ENCODE data around the gene LRRC49. TPM values are rescaled to one million over a fixed set of nuclear protein-coding genes. Genes with fewer than 3 reads are reported as not detected.
"Not testable (repeated sequence)": the region's sequence is repeated elsewhere in the genome, so short reads cannot be mapped to it uniquely, and the experiment has no call there.

Gene LRRC49
- total RNA-seq, 2 donors from 2014 or later: 5.2 to 6.9 TPM

- no peak overlapping the region for H3K27ac Mint-ChIP-seq
- H3K4me1 Mint-ChIP-seq: no peaks in the 10 kb centered on the region
- H3K36me3 Mint-ChIP-seq (ENCODE audit: low read depth): no peaks in the 10 kb centered on the region
Observed at GRCh38 chr15:71044006-71044405, 151.4 kb downstream of the LRRC49 start.

GRCh38 chr15:71046146-71046545 lies 153.5 kb downstream of the LRRC49 start:
- H3K27me3 Mint-ChIP-seq; H3K4me3 Mint-ChIP-seq; H3K4me1 Mint-ChIP-seq; H3K9me3 ChIP-seq (ENCODE audit: control insufficient read depth, low read length, poor library complexity, severe bottlenecking); H3K27ac Mint-ChIP-seq; ATAC-seq; H3K36me3 Mint-ChIP-seq (ENCODE audit: low read depth); DNase-seq: not testable (repeated sequence)

More at GRCh38 chr15:71044006-71044405, 151.4 kb downstream of the LRRC49 start:
- no peak overlapping the region for H3K4me3 Mint-ChIP-seq
- no peaks in the 10 kb centered on the region for H3K27me3 Mint-ChIP-seq
- DNase-seq: no peak
- no peaks in the 10 kb centered on the region for H3K9me3 ChIP-seq (ENCODE audit: control insufficient read depth, low read length, poor library complexity, severe bottlenecking)
- no peak for ATAC-seq

DNA sequence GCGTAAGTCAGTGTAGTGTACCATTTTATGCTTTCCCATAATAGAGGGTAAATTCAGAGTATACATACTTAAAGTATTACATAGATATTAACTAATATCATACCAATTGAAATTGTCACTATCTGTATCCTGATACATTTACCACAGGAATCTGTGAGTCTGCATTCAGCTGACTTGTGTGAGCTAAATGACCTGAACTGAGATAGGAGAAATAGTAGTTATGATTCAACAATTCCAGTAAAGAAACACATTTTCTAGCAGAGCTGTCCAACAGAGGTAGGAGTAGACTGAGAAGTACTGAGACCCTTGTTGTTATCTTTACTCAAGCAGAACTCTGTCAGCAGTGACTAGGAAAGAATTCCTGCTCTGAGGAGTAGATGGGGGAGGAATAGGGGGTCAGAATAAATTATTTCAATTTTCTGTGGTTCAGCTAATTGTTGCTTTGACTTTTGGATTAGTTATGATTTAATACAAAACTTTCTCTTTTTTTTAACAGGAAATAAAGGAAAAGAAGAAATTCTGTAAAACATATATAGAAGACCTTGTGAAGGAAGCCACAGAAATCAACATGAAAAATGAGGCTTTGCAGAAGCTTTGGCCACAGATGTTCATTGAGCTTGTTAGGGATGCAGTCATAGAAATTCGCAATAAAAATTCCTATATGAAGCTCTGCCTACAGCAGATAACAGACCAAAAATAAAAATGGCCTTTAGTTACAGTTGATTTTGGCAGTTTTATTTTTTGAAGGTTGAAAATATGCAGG lies 156.5 kb downstream of the LRRC49 start:
- no peak for DNase-seq
- Mint-ChIP-seq H3K36me3 (ENCODE audit: low read depth) (no peaks in the 10 kb centered on the region), H3K4me1 (no peaks in the 10 kb centered on the region), H3K27ac (no peak overlapping the region), H3K27me3 (peaks cover 4% of the 10 kb centered on the region), H3K4me3 (no peak overlapping the region)
- no peaks in the 10 kb centered on the region for H3K9me3 ChIP-seq (ENCODE audit: control insufficient read depth, low read length, poor library complexity, severe bottlenecking)
- no peak for ATAC-seq

- Mint-ChIP-seq H3K36me3 (ENCODE audit: low read depth) (no peaks in the 10 kb centered on the region), H3K4me1 (no peaks in the 10 kb centered on the region), H3K27me3 (peaks cover 4% of the 10 kb centered on the region), H3K27ac (no peak overlapping the region), H3K4me3 (no peak overlapping the region)
- H3K9me3 ChIP-seq (ENCODE audit: control insufficient read depth, low read length, poor library complexity, severe bottlenecking): no peaks in the 10 kb centered on the region
- DNase-seq: no peak
- no peak for ATAC-seq
Observed at GRCh38 chr15:71049706-71050422, 157.2 kb downstream of the LRRC49 start.

GRCh38 chr15:71050461-71050860 lies 157.8 kb downstream of the LRRC49 start:
- DNase-seq (no peak), ATAC-seq (no peak)
- H3K27me3 Mint-ChIP-seq: peaks cover 4% of the 10 kb centered on the region
- H3K4me1 Mint-ChIP-seq: no peaks in the 10 kb centered on the region
- H3K9me3 ChIP-seq (ENCODE audit: control insufficient read depth, low read length, poor library complexity, severe bottlenecking): no peaks in the 10 kb centered on the region
- no peaks in the 10 kb centered on the region for H3K36me3 Mint-ChIP-seq (ENCODE audit: low read depth)
- H3K27ac Mint-ChIP-seq: no peak overlapping the region
- no peak overlapping the region for H3K4me3 Mint-ChIP-seq

DNA sequence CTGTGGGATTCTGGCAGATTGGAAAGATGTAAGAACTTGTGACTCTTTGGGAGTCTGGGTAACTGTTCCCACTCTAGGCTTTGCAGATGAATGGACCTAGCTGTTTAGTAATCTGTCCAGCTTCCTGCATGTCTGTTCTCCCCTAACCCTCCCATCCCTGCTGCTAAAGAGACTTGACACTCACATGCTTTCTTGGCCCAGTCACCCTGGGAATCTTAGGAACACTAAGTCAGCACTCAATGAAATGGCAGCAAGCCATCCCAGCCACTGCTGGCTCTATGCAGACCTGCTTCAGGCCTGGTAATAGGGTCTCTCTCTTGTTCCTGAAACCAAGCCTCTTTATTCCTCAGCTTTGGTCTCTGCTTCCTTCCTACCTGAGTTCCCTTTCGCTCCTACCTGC lies 158.9 kb downstream of the LRRC49 start:
- Mint-ChIP-seq H3K36me3 (ENCODE audit: low read depth) (no peaks in the 10 kb centered on the region), H3K4me1 (no peaks in the 10 kb centered on the region), H3K27me3 (peaks cover 4% of the 10 kb centered on the region), H3K27ac (no peak overlapping the region), H3K4me3 (no peak overlapping the region)
- no peaks in the 10 kb centered on the region for H3K9me3 ChIP-seq (ENCODE audit: control insufficient read depth, low read length, poor library complexity, severe bottlenecking)
- DNase-seq (no peak), ATAC-seq (no peak)

GRCh38 chr15:71052356-71052755 lies 159.7 kb downstream of the LRRC49 start:
- no peaks in the 10 kb centered on the region for H3K9me3 ChIP-seq (ENCODE audit: control insufficient read depth, low read length, poor library complexity, severe bottlenecking)
- Mint-ChIP-seq H3K4me3 (no peak overlapping the region), H3K27ac (no peak overlapping the region), H3K36me3 (ENCODE audit: low read depth) (no peaks in the 10 kb centered on the region), H3K4me1 (no peaks in the 10 kb centered on the region), H3K27me3 (peaks cover 4% of the 10 kb centered on the region)
- ATAC-seq: no peak
- no peak for DNase-seq

DNA sequence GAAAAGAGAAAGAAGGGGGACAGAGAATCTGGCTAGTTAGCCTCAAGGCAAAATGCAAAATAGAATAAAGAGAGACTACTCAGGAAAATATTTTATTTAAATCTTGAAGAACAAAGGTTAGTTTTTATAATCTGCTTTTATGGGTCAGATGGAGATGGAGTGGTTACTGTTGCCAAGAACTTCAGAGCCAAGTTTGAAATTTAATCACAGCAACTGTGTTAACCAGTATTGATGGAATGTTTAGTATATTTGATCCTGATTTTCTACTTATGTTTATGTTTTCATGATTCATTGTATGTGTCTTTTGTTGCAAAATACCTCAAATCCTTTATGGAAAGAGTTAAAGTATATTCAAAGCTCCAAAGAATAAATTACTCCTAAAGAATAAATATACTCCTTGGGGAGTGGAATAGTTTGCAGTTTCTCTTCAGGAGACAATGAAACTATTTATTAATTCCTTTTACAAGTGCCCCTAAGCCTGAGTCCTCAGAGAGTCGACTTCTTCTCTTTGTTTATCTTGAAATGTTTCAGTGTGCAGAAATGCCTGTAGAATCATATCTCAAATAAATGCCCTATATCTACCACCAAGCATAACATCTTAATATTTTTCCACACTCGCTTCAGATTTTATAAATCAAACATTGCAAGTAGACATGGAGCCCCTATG lies 161.8 kb downstream of the LRRC49 start:
- H3K27me3 Mint-ChIP-seq: peaks cover 4% of the 10 kb centered on the region
- H3K4me1 Mint-ChIP-seq: no peaks in the 10 kb centered on the region
- H3K36me3 Mint-ChIP-seq (ENCODE audit: low read depth): no peaks in the 10 kb centered on the region
- ATAC-seq (no peak), DNase-seq (no peak)
- no peak overlapping the region for H3K4me3 Mint-ChIP-seq
- no peaks in the 10 kb centered on the region for H3K9me3 ChIP-seq (ENCODE audit: control insufficient read depth, low read length, poor library complexity, severe bottlenecking)
- no peak overlapping the region for H3K27ac Mint-ChIP-seq

DNA sequence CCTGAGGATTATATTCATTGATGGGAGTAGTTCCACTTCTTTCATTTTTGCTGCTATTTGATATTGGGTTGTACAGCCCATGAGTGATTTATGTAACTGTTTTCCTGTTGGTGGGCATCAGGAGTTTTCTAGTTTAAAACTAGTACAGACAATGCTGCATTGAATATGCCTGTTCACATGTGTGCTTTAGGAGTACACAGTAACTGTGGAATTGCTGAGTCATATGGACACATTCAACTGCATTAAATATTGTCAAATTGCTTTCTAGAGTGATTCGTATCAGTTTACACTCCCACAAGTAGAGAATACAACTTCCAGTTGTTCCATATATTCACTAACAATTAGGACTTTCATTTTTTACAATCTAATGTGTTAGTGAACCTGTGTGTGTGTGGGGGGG lies 162.8 kb downstream of the LRRC49 start:
- no peaks in the 10 kb centered on the region for H3K4me1 Mint-ChIP-seq
- H3K36me3 Mint-ChIP-seq (ENCODE audit: low read depth): no peaks in the 10 kb centered on the region
- H3K9me3 ChIP-seq (ENCODE audit: control insufficient read depth, low read length, poor library complexity, severe bottlenecking): peaks cover 3% of the 10 kb centered on the region
- H3K27ac Mint-ChIP-seq: no peak overlapping the region
- H3K4me3 Mint-ChIP-seq: no peak overlapping the region
- ATAC-seq (no peak), DNase-seq (no peak)
- H3K27me3 Mint-ChIP-seq: peaks cover 4% of the 10 kb centered on the region

DNA sequence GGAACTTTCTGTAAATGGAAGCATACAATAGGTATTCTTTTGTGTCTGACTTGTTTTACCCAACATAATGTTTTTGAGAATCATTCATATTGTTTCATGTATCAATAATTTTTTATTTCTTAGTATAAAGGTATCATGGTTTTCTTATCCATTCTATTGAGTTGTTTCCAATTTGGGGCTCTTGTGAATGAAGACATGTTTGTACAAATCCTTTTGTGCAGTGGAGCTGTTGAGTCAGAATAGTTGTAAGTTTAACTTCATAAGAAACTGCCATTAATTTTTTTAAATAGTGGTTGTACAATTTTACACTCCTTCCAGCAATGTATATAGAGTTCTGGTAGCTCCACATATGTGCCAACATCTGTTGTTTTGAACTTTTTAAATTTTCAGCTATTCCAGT lies 163.5 kb downstream of the LRRC49 start:
- DNase-seq (no peak), ATAC-seq (no peak)
- H3K4me1 Mint-ChIP-seq: no peaks in the 10 kb centered on the region
- H3K36me3 Mint-ChIP-seq (ENCODE audit: low read depth): no peaks in the 10 kb centered on the region
- H3K27ac Mint-ChIP-seq: no peak overlapping the region
- H3K4me3 Mint-ChIP-seq: no peak overlapping the region
- H3K27me3 Mint-ChIP-seq: peaks cover 4% of the 10 kb centered on the region
- peaks cover 3% of the 10 kb centered on the region for H3K9me3 ChIP-seq (ENCODE audit: control insufficient read depth, low read length, poor library complexity, severe bottlenecking)

DNA sequence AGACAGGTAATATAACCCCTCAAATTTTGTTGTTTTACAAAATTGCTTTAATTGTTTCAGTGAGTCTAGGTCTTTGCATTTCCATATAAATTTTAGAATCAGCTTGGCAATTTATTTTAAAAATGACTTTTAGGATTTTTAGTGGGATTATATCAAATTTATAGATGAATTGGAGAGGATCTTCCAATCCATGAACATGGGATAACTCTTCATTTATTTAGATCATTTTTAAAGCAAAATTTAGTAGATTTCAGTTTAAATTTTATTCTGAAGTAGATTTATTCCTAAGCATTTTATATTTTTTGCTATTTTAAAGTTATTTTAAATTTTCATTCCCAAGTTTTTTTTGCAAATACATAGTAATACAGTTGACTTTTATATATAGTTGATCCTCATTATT lies 164.5 kb downstream of the LRRC49 start:
- H3K27me3 Mint-ChIP-seq: no peaks in the 10 kb centered on the region
- H3K9me3 ChIP-seq (ENCODE audit: control insufficient read depth, low read length, poor library complexity, severe bottlenecking): peaks cover 3% of the 10 kb centered on the region
- H3K4me1 Mint-ChIP-seq: no peaks in the 10 kb centered on the region
- no peak overlapping the region for H3K4me3 Mint-ChIP-seq
- DNase-seq (no peak), ATAC-seq (no peak)
- H3K36me3 Mint-ChIP-seq (ENCODE audit: low read depth): no peaks in the 10 kb centered on the region
- H3K27ac Mint-ChIP-seq: no peak overlapping the region

DNA sequence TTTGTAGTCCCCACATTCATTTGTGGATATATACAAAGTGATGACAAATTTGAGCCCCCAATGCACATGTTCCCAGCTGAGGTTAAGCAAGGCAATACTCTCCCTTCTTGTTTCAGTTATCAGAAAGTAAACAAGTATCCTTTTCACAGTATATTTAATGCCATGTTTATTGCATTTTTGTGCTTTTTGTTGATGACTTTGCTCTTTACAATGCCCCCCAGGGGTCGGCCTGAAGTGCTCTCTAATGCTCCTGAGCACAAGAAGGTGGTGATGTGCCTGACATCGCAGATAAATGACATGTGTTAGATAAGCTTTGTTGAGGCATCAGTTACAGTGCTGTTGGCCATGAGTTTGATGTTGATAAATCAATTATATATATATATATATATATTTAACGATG lies 165.0 kb downstream of the LRRC49 start:
- no peak for DNase-seq
- H3K27ac Mint-ChIP-seq: no peak overlapping the region
- peaks cover 3% of the 10 kb centered on the region for H3K9me3 ChIP-seq (ENCODE audit: control insufficient read depth, low read length, poor library complexity, severe bottlenecking)
- H3K4me3 Mint-ChIP-seq: no peak overlapping the region
- H3K36me3 Mint-ChIP-seq (ENCODE audit: low read depth): no peaks in the 10 kb centered on the region
- no peak for ATAC-seq
- H3K4me1 Mint-ChIP-seq: no peaks in the 10 kb centered on the region
- H3K27me3 Mint-ChIP-seq: no peaks in the 10 kb centered on the region

DNA sequence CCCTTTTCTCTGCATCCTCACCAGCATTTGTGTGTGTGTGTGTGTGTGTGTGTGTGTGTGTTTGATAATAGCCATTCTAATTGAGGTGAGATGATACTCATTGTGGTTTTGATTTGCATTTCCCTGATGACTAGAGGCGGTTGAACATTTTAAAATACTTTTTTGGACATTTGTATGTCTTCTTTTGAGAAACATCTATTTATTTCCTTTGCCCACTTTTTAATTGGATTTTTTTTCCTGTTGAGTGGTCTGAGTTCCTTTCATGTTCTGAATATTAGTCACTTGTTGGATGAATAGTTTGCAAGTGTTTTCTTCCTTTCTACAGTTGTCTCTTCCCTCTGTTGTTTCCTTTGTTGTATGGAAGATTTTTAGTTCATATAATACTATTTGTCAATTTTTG lies 168.4 kb downstream of the LRRC49 start:
- peaks cover 3% of the 10 kb centered on the region for H3K9me3 ChIP-seq (ENCODE audit: control insufficient read depth, low read length, poor library complexity, severe bottlenecking)
- no peaks in the 10 kb centered on the region for H3K4me1 Mint-ChIP-seq
- DNase-seq (no peak), ATAC-seq (no peak)
- peaks cover 9% of the 10 kb centered on the region for H3K27me3 Mint-ChIP-seq
- no peaks in the 10 kb centered on the region for H3K36me3 Mint-ChIP-seq (ENCODE audit: low read depth)
- H3K27ac Mint-ChIP-seq: no peak overlapping the region
- no peak overlapping the region for H3K4me3 Mint-ChIP-seq
